GM21786 (cell line): Measurements from ENCODE around the gene RNF207.

Source experiments
- ATAC-seq: cut with Tn5 transposase; IDR thresholded peaks from one replicate; pipeline ENCODE4 v1.9.1; 2021; ENCODE audit not compliant: unreplicated experiment

The RNF207 gene

GRCh38 chr1:6224718-6225117 is 18.8 kb downstream of the RNF207 start:
- ATAC-seq, result no peak

DNA sequence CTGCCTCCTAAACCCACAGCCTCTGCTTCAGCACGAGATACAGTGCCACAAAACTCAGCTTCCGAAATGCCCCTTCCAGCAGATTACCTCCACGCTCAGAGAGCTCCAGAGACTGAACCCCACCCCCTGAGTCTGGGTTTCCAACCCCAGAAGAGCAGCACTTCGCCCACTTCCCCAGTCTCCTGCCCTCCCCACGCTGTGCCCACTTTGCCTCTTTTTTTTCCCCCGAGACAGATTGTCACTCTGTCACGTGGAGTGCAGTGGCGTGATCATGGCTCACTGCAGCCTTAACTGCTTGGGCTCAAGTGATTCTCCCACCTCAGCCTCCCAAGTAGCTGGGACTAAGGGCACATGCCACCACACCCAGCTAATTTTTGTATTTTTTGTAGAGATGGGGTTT is 19.7 kb downstream of the RNF207 start:
- ATAC-seq, result no peak

DNA sequence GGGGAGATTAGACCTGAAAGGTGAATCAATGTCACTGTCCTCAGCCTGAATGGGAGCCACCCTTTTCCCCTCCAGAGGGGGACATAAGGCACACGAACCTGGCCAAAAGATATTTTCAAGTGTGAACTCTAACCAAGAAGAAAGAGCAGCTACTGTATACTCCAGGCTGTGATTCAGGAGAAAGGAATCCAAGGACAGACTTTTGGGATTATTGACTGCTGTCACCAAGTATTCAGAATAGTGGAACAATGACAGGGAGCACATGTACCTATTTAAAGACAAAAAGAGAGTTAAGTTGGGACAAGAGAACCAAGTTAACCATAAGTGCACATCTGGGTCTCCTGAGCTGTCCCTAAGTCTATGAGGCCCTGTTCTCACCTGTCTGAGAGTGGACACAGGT is 27.5 kb downstream of the RNF207 start:
- ATAC-seq, result no peak

DNA sequence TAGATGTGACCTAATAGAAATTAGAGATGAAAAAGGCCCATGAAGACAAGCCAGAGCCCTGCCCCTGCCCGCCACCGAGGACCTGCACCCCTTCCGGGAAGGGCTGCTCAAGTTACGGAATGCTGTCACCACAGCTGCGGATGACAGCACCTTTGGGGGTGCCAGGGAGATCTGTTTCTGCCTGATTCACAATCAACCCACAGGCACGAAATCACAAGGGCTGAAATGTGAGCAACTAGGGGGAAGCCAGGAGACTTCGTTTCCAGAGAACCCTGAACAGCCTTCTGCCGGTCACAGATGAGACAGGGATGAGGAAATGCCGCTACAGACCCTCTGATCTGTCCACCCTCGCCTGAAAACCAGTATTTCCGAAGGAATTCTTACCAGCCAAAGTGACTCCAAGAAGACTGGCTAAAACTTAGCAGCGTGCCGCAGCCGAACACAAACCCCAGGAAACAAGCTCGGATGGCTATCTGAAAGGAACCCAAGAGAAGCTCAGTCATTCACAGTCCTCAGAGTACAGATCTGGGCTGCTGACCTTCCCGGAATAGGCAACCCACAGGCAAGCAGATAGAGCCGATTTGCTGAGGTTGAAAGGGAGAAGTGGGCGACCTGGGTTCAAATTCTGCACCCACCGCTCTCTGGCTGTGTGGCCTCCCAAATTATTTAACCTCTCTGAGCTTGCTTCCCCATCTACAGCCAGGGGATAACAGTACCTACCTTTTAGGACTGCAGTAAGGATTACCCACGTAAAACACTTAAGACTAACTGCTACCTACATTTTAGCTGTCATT is 28.8 kb downstream of the RNF207 start:
- ATAC-seq, result no peak

DNA sequence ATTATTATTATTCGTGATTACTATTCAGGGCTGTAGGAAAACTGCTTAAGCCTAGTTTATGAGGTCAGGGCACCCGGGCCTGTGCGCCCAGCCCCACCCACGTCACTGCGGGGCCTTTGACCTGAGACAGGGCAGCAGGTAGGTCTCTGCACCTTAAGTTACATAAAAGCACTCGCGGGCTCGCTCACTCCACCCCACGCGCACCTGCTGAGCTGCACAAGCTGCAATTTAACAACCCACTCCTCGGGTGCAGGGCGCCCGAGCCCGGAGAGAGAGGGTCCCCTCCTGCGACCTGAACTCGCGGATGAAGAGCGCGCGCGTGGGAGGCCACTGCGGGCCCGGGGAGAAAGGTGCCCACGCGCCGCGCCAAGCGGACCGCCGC is 29.4 kb downstream of the RNF207 start:
- peak; percentile 16 for ATAC-seq

- no peak for ATAC-seq
Measured at GRCh38 chr1:6237093-6237492, 31.2 kb downstream of the RNF207 start.

GRCh38 chr1:6239213-6239752 is 33.4 kb downstream of the RNF207 start:
- no peak for ATAC-seq

GRCh38 chr1:6239950-6240768 is 34.2 kb downstream of the RNF207 start:
- ATAC-seq, result no peak

- ATAC-seq, result no peak
Measured at GRCh38 chr1:6241107-6241886, 35.4 kb downstream of the RNF207 start.

DNA sequence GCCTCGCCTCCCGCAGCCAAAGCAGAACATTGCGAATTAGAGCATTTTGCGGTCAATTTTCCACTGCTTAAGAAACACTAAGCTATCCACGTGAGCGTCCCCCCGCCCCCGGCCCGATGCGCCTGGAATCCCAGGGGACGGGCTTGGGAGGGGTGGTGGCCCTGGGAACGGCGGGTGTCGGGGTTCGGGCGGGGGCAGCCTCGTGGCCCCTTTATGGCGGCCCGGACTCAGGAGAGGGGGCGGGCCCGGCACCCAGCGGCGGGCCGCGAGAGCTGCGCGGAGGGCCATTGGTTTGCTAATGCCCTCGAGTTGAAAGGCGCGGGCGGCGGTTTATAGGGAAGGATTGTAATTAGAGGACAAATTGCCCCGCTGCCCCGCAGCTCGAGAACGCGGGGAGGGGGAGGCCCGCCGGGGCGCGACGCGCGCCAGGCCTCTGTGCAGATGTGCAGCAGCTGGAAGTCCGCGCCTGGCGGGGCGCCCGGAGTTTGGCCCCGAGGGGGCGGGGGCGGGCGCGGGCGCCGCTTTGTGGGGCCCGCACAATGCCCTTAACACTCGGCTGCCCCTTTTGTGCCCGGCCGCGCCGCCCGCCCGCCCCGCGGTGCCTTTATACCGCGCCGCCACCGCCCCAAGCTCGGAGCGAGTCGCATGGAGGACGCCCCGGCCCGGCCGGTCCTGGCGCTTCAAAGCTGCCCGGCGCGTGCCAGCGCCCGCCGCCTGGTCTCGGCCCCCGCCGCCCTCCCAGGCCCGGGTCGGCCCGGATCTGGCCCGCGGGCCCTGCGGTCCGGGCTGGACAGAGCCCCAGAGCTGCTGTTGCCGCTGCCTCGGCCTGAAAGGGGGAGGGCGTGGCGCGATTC is 36.2 kb downstream of the RNF207 start:
- no peak for ATAC-seq

DNA sequence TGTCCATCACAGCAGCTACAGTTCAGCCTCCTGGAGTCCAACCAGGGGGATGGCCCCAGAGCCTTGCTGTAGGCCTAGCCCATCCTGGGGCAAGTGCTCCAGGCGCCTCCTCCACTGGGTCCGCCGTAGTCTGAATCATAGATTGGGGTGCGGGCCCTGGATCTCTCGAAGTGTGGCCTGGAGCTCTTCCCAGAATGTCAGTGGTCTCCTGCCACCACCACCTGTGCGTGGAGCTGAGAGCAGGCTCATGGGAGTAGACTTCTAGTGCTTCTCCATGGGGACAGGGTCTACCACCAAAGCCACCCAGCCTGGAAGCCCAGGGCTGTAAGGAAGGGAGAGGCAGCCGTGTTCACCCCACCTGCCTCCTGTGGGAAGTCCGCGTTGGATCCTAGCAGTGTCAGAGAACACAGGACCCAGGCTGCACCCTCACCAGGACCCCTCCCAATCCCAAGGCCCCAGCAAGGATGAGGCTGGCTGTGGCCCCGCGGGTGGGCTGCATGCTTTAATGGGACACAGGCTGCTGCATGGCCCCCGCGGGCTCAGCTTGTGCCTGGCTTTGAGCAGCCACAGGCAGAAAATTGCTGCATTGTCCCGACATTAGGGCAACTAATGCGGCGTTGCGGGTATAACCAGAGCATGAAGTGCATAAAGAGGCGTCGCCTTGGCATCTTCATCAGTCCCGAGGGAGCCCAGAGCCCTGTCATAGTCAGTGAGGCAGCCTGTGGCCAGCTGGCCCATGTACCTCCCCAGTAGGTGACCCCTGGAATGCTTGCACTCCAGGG is 37.3 kb downstream of the RNF207 start:
- no peak for ATAC-seq

- no peak for ATAC-seq
Measured at GRCh38 chr1:6243993-6244392, 38.1 kb downstream of the RNF207 start, which contains the start of gene HES3. Gene HES3, plus strand, starts transcription at chr1:6244179. Its CDS starts 187 bp downstream, at chr1:6244366.

DNA sequence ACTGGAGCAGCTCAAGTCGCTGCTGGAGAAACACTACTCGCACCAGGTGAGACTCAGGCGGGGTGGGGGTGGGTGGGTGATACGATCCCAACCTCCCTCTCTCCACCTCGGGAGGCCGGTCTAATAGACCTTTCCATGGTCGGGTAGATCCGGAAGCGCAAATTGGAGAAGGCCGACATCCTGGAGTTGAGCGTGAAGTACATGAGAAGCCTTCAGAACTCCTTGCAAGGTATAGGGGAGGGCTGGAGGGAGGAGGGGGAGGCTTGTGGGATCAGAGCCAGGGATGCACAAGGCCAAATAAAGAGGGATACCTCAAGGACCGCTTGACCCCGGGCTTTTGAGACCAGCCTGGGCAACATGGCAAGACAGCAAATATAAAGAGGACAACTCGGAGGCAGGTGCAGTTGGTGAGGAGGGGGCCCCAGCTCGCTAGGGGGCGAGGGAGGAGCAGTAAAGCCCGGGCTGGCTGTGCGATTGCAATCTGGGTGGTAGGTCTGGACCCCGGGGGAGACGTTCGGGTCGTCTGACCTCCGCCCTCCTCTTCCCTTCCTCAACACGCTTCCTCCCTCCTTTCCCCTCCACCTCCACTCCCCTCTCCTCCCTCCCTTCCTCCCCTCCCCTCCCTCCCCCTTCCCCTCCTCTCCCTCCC is 38.6 kb downstream of the RNF207 start:
- no peak for ATAC-seq

DNA sequence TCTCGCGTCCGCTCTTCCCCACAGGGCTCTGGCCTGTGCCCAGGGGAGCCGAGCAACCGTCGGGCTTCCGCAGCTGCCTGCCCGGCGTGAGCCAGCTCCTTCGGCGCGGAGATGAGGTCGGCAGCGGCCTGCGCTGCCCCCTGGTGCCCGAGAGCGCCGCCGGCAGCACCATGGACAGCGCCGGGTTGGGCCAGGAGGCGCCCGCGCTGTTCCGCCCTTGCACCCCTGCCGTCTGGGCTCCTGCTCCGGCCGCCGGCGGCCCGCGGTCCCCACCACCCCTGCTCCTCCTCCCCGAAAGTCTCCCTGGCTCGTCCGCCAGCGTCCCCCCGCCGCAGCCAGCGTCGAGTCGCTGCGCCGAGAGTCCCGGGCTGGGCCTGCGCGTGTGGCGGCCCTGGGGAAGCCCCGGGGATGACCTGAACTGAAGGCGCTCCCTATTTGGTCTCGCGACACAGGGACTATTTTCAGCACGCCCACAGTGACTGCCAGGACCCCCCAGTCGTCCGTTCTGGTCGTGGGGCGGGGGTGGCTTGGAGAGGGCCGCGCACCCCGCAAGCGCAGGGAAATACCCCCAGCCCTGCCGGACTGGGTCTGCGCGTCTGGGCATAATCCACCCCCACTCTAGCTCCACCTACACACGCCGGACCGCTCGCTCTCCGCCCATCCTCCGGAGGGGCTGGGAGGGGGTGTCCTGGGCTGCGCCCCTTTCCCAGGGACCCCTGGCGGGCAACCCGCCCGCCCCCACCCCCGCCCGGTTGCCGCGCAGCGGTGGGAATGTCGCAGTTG is 39.4 kb downstream of the RNF207 start:
- ATAC-seq, result peak; percentile 54

- no peak for ATAC-seq
Measured at GRCh38 chr1:6245869-6246496, 40.1 kb downstream of the RNF207 start.

DNA sequence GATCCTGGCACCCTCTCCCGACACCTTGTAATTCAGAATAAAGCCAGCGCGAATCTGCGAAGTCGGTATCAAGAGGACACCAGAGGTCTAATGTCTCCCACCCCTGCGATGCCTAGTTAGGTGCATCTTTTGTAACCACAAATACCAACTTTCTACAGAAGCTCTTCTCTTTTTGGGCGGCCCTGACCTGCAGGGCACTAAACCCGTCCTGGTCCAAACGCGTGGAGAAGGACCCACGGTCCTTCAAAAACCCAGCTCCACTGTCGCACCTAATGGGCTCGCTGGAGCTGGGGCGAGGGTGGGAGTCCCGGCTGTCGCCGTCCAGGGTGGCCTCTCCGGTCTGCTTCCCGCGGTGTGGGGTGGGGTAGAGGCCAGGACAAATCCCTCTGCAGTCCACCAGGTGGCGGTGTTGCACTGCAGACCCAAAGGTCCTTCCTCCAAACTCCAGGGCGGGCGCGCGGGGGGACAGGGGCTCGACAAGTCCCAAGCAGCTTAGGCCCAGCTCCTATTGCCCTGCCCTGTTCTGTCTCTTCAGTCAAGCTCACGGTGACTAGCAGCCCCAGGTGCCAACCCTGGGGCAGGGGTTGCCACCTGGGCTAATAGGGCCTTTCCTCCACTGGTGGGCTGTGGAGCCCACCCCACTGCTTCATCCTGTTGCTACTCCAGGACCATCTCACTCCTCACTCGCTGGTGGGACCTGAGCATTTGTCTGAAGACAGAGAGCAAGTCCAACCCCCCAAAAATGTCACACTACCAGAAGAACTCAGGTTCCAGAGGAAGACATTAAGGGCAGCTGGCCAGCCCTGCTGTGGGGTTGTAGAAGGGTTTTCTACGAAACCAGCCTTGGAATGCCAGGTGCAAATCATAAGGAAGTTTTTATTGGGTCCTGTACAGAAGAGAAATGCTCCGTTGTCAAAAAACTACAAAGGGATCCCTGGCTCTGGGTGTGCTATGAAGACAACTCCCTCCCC is 40.9 kb downstream of the RNF207 start:
- ATAC-seq, result no peak

GRCh38 chr1:6247651-6248050 is 41.7 kb downstream of the RNF207 start:
- ATAC-seq, result no peak
